Peyer's patch (tissue), 4 donors: ENCODE measurements around the gene PHKA2.

ENCODE experiments used
- POLR2A ChIP-seq, 2 donors: fragments of 450-650 bp; IDR thresholded peaks; one replicate each; pipeline ENCODE4 v1.5.1; 2017; ENCODE audit warnings: antibody characterized with exemption in 2 of 2, mild to moderate bottlenecking in 2 of 2, moderate library complexity in 2 of 2
- TF ChIP-seq, protein P1 (sequence below), 6 experiments: fragments of 450-650 bp in 4 of 6; fragments of 200-600 bp in 2 of 6; sonication (generic) in 1 of 6; IDR thresholded peaks; one replicate each; pipeline ENCODE4 v1.5.1; 2017 to 2019; ENCODE audit warnings: antibody characterized with exemption in 6 of 6, mild to moderate bottlenecking in 3 of 6, moderate library complexity in 1 of 6

DNA sequence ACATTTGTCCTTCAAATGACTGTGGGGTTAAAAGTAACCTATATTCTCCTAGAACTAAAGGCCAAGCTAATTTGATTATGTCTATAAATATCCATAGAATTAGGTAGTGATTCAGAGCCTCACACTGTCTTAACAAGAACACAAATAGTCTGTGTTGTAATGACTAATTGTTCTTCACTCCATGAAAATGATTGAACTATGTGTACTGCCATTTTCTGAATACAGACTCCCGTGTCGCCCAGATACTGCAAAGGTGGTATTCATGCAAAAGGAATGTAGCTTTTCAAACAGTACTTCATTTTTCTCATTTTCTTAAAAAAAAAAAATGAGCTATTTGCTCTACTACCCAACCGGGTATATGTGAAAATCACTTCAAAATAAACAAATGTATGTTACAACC, 11.3 kb upstream of the PHKA2 start:
- TF ChIP-seq, protein P1, sequence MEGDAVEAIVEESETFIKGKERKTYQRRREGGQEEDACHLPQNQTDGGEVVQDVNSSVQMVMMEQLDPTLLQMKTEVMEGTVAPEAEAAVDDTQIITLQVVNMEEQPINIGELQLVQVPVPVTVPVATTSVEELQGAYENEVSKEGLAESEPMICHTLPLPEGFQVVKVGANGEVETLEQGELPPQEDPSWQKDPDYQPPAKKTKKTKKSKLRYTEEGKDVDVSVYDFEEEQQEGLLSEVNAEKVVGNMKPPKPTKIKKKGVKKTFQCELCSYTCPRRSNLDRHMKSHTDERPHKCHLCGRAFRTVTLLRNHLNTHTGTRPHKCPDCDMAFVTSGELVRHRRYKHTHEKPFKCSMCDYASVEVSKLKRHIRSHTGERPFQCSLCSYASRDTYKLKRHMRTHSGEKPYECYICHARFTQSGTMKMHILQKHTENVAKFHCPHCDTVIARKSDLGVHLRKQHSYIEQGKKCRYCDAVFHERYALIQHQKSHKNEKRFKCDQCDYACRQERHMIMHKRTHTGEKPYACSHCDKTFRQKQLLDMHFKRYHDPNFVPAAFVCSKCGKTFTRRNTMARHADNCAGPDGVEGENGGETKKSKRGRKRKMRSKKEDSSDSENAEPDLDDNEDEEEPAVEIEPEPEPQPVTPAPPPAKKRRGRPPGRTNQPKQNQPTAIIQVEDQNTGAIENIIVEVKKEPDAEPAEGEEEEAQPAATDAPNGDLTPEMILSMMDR (IDR thresholded peaks at IDR 0.05) = no peak
- TF ChIP-seq POLR2A (IDR thresholded peaks at IDR 0.05) = no peak
